Measurements from ENCODE around the gene PITPNM3. TPM values are rescaled to one million over a fixed set of nuclear protein-coding genes. Genes with fewer than 3 reads are reported as not detected.

PITPNM3 gene
- total RNA-seq, 1 experiment from 2014 or later = 13.0 TPM

GRCh38 chr17:6444571-6445335 lies 111.6 kb downstream of the PITPNM3 start:
- no peak for DNase-seq (ENCODE audit: low spot score)

GRCh38 chr17:6443692-6444570 lies 112.4 kb downstream of the PITPNM3 start, which contains the start of gene PIMREG:
Gene PIMREG (plus strand): TSS chr17:6444455. CDS start chr17:6445111, 656 bp downstream.
- peak; percentile 91 for DNase-seq (ENCODE audit: low spot score)

GRCh38 chr17:6442775-6443174 lies 113.6 kb downstream of the PITPNM3 start:
- DNase-seq (ENCODE audit: low spot score) = no peak

GRCh38 chr17:6439951-6440350 lies 116.4 kb downstream of the PITPNM3 start:
- no peak for DNase-seq (ENCODE audit: low spot score)

- no peak for DNase-seq (ENCODE audit: low spot score)
Measured at GRCh38 chr17:6437956-6438355, 118.4 kb downstream of the PITPNM3 start.

GRCh38 chr17:6437466-6437865 lies 118.9 kb downstream of the PITPNM3 start:
- DNase-seq (ENCODE audit: low spot score) = no peak

GRCh38 chr17:6435968-6436367 lies 120.4 kb downstream of the PITPNM3 start:
- peak; percentile 76 for DNase-seq (ENCODE audit: low spot score)

GRCh38 chr17:6435051-6435450 lies 121.3 kb downstream of the PITPNM3 start, which contains the start of gene AIPL1:
Gene AIPL1 (minus strand): TSS chr17:6435121. CDS start chr17:6435104, 17 bp downstream.
- no peak for DNase-seq (ENCODE audit: low spot score)

GRCh38 chr17:6430769-6431168 lies 125.6 kb downstream of the PITPNM3 start:
- no peak for DNase-seq (ENCODE audit: low spot score)

- DNase-seq (ENCODE audit: low spot score) = no peak
Measured at GRCh38 chr17:6429266-6429665, 127.1 kb downstream of the PITPNM3 start.

- no peak for DNase-seq (ENCODE audit: low spot score)
Measured at GRCh38 chr17:6428207-6428965, 128.0 kb downstream of the PITPNM3 start.

- DNase-seq (ENCODE audit: low spot score) = peak; percentile 53
Measured at GRCh38 chr17:6427279-6427781, 129.0 kb downstream of the PITPNM3 start.

- DNase-seq (ENCODE audit: low spot score) = no peak
Measured at GRCh38 chr17:6426356-6427101, 129.8 kb downstream of the PITPNM3 start.

GRCh38 chr17:6425407-6425806 lies 130.9 kb downstream of the PITPNM3 start:
- DNase-seq (ENCODE audit: low spot score) = no peak

- no peak for DNase-seq (ENCODE audit: low spot score)
Measured at GRCh38 chr17:6423931-6424330, 132.4 kb downstream of the PITPNM3 start.

GRCh38 chr17:6422654-6423241 lies 133.6 kb downstream of the PITPNM3 start:
- no peak for DNase-seq (ENCODE audit: low spot score)

- peak; percentile 90 for DNase-seq (ENCODE audit: low spot score)
Measured at GRCh38 chr17:6421700-6422604, 134.4 kb downstream of the PITPNM3 start.

GRCh38 chr17:6420173-6420641 lies 136.1 kb downstream of the PITPNM3 start:
- DNase-seq (ENCODE audit: low spot score) = no peak

- no peak for DNase-seq (ENCODE audit: low spot score)
Measured at GRCh38 chr17:6415616-6416015, 140.7 kb downstream of the PITPNM3 start.
